ENCODE measurements around the gene PIAS4. TPM values are rescaled to one million over a fixed set of nuclear protein-coding genes. Genes with fewer than 3 reads are reported as not detected.

PIAS4 gene
- total RNA-seq, 2 donors from 2014 or later: 13.8 to 14.0 TPM

GRCh38 chr19:4046946-4047683, 39.6 kb downstream of the PIAS4 start:
- intact Hi-C loops (cut with DNase I): no loop called here

GRCh38 chr19:4049432-4049831, 41.9 kb downstream of the PIAS4 start:
- no peak for DNase-seq
- peak; percentile 49 to 67 for ATAC-seq
- intact Hi-C loops (cut with DNase I): no loop called here

More at GRCh38 chr19:4046946-4047683, 39.6 kb downstream of the PIAS4 start:
- no peak for DNase-seq
- no peak for ATAC-seq

GRCh38 chr19:4051175-4052101, 43.9 kb downstream of the PIAS4 start:
- DNase-seq (peak; percentile 65), ATAC-seq (peak in 1 of 2 donors; percentile 14)
- intact Hi-C loops (cut with DNase I): loop anchor here in 1 of 2 donors (5.0 kb wide), 1 partner anchor 34 kb away; no protein-coding TSS in a partner anchor

GRCh38 chr19:4052114-4052992, 44.8 kb downstream of the PIAS4 start:
- intact Hi-C loops (cut with DNase I): loop anchor here in 1 of 2 donors (5.0 kb wide), 1 partner anchor 35 kb away; no protein-coding TSS in a partner anchor
- ATAC-seq (peak; percentile 30 to 44), DNase-seq (peak; percentile 75)

GRCh38 chr19:4052993-4053422, 45.5 kb downstream of the PIAS4 start:
- intact Hi-C loops (cut with DNase I): loop anchor here in 1 of 2 donors (5.0 kb wide), 1 partner anchor 36 kb away; no protein-coding TSS in a partner anchor
- ATAC-seq (peak in 1 of 2 donors; percentile 1), DNase-seq (no peak)

GRCh38 chr19:4053423-4054324, 46.1 kb downstream of the PIAS4 start:
- ATAC-seq (no peak), DNase-seq (no peak)
- intact Hi-C loops (cut with DNase I): loop anchor here in 1 of 2 donors (5.0 kb wide), 1 partner anchor 36 kb away; no protein-coding TSS in a partner anchor

- DNase-seq: no peak
- intact Hi-C loops (cut with DNase I): loop anchor here in 1 of 2 donors (5.0 kb wide), 1 partner anchor 37 kb away; no protein-coding TSS in a partner anchor
- no peak for ATAC-seq
These were observed 47.1 kb downstream of the PIAS4 start for GRCh38 chr19:4054441-4055208.

- intact Hi-C loops (cut with DNase I): no loop called here
- no peak for DNase-seq
- ATAC-seq: no peak
These were observed 47.6 kb downstream of the PIAS4 start for GRCh38 chr19:4055209-4055552.

GRCh38 chr19:4057931-4058692, 50.6 kb downstream of the PIAS4 start:
- peak; percentile 74 to 75 for ATAC-seq
- intact Hi-C loops (cut with DNase I): no loop called here
- peak; percentile 91 for DNase-seq

GRCh38 chr19:4058693-4059452, 51.3 kb downstream of the PIAS4 start:
- no peak for DNase-seq
- ATAC-seq: peak; percentile 4 to 14
- intact Hi-C loops (cut with DNase I): no loop called here

GRCh38 chr19:4059453-4059871, 51.9 kb downstream of the PIAS4 start:
- ATAC-seq (no peak), DNase-seq (no peak)
- intact Hi-C loops (cut with DNase I): no loop called here

- peak; percentile 81 for DNase-seq
These were observed 52.5 kb downstream of the PIAS4 start for GRCh38 chr19:4059891-4060620.

GRCh38 chr19:4060621-4061177, 53.2 kb downstream of the PIAS4 start:
- no peak for ATAC-seq
- intact Hi-C loops (cut with DNase I): no loop called here
- no peak for DNase-seq

More at GRCh38 chr19:4059891-4060620, 52.5 kb downstream of the PIAS4 start:
- peak; percentile 1 to 8 for ATAC-seq
- intact Hi-C loops (cut with DNase I): no loop called here

GRCh38 chr19:4061178-4061682, 53.7 kb downstream of the PIAS4 start:
- peak; percentile 87 for DNase-seq
- intact Hi-C loops (cut with DNase I): no loop called here
- ATAC-seq: peak; percentile 5 to 7

All from left cardiac atrium (tissue), 4 donors.